Measurements from ENCODE around the gene UBAP2L. TPM values are rescaled to one million over a fixed set of nuclear protein-coding genes. Genes with fewer than 3 reads are reported as not detected.
A peak's percentile ranks its signal among the peaks of the same experiment; 100 is the strongest.

Gene UBAP2L
- total RNA-seq = 10 to 100 TPM; 64.8 to 79.3 (median 70.1) TPM

GRCh38 chr1:154220071-154220969 is at the start of gene UBAP2L:
Gene UBAP2L (plus strand): TSS chr1:154220955. CDS start chr1:154225124, 4,169 bp downstream.
- Histone ChIP-seq H3K27me3 (no peaks in the 10 kb centered on the region), H3K36me3 (no peaks in the 10 kb centered on the region), H3K4me3 (peak within 1 kb of the TSS; percentile 77 to 95 (median 91)), H3K4me1 (peaks cover 7 to 26% of the 10 kb centered on the region in 2 donors), H3K9me3 (no peaks in the 10 kb centered on the region), H3K27ac (peak within 1 kb of the TSS; percentile 100)
- intact Hi-C loops (cut with DNase I; ENCODE audit: low total_unique reads) = no loop called here
- TF ChIP-seq, protein P1, sequence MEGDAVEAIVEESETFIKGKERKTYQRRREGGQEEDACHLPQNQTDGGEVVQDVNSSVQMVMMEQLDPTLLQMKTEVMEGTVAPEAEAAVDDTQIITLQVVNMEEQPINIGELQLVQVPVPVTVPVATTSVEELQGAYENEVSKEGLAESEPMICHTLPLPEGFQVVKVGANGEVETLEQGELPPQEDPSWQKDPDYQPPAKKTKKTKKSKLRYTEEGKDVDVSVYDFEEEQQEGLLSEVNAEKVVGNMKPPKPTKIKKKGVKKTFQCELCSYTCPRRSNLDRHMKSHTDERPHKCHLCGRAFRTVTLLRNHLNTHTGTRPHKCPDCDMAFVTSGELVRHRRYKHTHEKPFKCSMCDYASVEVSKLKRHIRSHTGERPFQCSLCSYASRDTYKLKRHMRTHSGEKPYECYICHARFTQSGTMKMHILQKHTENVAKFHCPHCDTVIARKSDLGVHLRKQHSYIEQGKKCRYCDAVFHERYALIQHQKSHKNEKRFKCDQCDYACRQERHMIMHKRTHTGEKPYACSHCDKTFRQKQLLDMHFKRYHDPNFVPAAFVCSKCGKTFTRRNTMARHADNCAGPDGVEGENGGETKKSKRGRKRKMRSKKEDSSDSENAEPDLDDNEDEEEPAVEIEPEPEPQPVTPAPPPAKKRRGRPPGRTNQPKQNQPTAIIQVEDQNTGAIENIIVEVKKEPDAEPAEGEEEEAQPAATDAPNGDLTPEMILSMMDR (IDR thresholded peaks at IDR 0.05) = peak in 1 of 3 donors; percentile 23
- peak; percentile 69 for TF ChIP-seq POLR2A (IDR thresholded peaks at IDR 0.05)
- TF ChIP-seq POLR2AphosphoS5 (IDR thresholded peaks at IDR 0.05) = peak; percentile 93 to 99 (median 97)
- peak; percentile 99 for DNase-seq (ENCODE audit: low spot score in 2 of 2)

DNA sequence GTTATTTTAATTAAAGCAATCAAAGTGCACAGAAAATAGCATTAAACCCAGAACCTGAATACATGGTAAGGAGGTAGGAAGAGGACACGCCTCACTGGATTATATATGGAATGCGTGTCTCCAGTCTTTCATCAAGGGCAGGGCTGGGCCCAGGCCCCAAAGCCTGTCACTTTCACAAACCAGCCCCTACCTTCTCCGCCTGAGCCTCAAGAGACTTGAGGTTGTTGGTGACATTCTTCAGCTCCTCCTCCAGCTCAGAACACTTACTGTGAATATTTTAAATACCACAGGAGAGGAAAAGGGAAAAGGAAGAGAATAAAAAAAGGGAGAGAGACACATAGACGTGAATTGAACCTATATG is 49.6 kb upstream of the UBAP2L start:
- peaks cover 0 to 5% of the 10 kb centered on the region in 2 donors for H3K4me1 ChIP-seq
- TF ChIP-seq, protein P1 (IDR thresholded peaks at IDR 0.05) = no peak
- TF ChIP-seq POLR2AphosphoS5 (IDR thresholded peaks at IDR 0.05) = no peak
- TF ChIP-seq POLR2A (IDR thresholded peaks at IDR 0.05) = no peak
- no peak overlapping the region for H3K27ac ChIP-seq
- H3K4me3 ChIP-seq = no peak overlapping the region
- H3K36me3 ChIP-seq = peaks cover 13% of the 10 kb centered on the region
- DNase-seq (ENCODE audit: low spot score in 2 of 2) = no peak
- no peaks in the 10 kb centered on the region for H3K9me3 ChIP-seq
- no peaks in the 10 kb centered on the region for H3K27me3 ChIP-seq
- intact Hi-C loops (cut with DNase I; ENCODE audit: low total_unique reads) = loop anchor here (2.0 to 5.0 kb wide), 2 partner anchors 46 to 124 kb away; no protein-coding TSS in a partner anchor

DNA sequence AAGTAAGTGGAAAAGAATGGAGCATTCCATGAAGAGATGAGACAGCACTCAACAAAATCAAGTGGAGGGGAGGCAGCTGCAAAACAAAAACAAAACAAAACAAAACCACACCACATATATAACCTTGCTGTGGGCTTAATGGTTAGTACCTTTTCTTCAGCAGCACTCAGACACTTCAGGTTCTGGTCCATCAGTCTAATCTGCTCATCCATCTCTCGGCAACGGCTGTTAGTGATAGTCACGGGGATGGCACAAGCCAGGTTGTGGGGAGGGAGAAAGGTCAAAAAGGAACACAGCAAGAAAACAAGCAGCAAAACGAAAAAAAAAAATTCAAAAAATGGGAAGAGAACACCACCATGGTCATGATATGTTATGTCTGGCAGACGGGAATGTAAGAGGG is 48.9 kb upstream of the UBAP2L start:
- no peaks in the 10 kb centered on the region for H3K9me3 ChIP-seq
- peaks cover 13% of the 10 kb centered on the region for H3K36me3 ChIP-seq
- DNase-seq (ENCODE audit: low spot score in 2 of 2) = no peak
- intact Hi-C loops (cut with DNase I; ENCODE audit: low total_unique reads) = loop anchor here (2.0 to 5.0 kb wide), 2 partner anchors 47 to 125 kb away; no protein-coding TSS in a partner anchor
- TF ChIP-seq POLR2AphosphoS5 (IDR thresholded peaks at IDR 0.05) (no peak), POLR2A (IDR thresholded peaks at IDR 0.05) (no peak)
- TF ChIP-seq, protein P1 (IDR thresholded peaks at IDR 0.05) = no peak
- no peaks in the 10 kb centered on the region for H3K27me3 ChIP-seq
- H3K4me1 ChIP-seq = peaks cover 0 to 5% of the 10 kb centered on the region in 2 donors
- no peak overlapping the region for H3K27ac ChIP-seq
- no peak overlapping the region for H3K4me3 ChIP-seq

DNA sequence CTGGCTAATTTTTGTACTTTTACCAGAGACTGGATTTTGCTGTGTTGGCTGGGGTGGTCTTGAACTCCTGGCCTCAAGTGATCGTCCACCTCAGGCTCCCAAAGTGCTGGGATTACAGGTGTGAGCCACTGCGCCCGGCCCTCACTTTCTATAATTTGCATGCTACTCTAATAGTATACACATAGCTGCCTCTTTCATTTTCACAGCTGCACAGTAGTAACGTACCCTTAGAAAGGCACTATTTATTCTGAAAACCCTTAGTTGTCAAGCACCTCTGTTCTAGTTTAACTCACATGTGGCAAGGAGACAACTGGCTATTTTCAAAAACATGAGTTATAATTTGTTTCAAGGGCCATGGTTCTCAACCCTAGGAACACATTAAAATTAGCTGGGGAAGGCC is 46.1 kb upstream of the UBAP2L start:
- H3K9me3 ChIP-seq = no peaks in the 10 kb centered on the region
- no peak for DNase-seq (ENCODE audit: low spot score in 2 of 2)
- no peaks in the 10 kb centered on the region for H3K27me3 ChIP-seq
- peaks cover 11 to 20% of the 10 kb centered on the region in 2 donors for H3K4me1 ChIP-seq
- H3K4me3 ChIP-seq = no peak overlapping the region
- intact Hi-C loops (cut with DNase I; ENCODE audit: low total_unique reads) = loop anchor here (5.0 kb wide), 1 partner anchor 127 kb away; no protein-coding TSS in a partner anchor
- TF ChIP-seq POLR2A (IDR thresholded peaks at IDR 0.05) (no peak), POLR2AphosphoS5 (IDR thresholded peaks at IDR 0.05) (no peak)
- TF ChIP-seq, protein P1 (IDR thresholded peaks at IDR 0.05) = no peak
- H3K27ac ChIP-seq = no peak overlapping the region
- H3K36me3 ChIP-seq = peaks cover 8% of the 10 kb centered on the region

- intact Hi-C loops (cut with DNase I; ENCODE audit: low total_unique reads) = no loop called here
- no peak for DNase-seq (ENCODE audit: low spot score in 2 of 2)
- Histone ChIP-seq H3K9me3 (no peaks in the 10 kb centered on the region), H3K4me1 (peaks cover 11 to 26% of the 10 kb centered on the region in 2 donors), H3K36me3 (no peaks in the 10 kb centered on the region), H3K27ac (peak overlapping the region in 1 of 2 donors; percentile 10), H3K27me3 (no peaks in the 10 kb centered on the region), H3K4me3 (no peak overlapping the region)
- TF ChIP-seq POLR2A (IDR thresholded peaks at IDR 0.05) = no peak
- TF ChIP-seq, protein P1 (IDR thresholded peaks at IDR 0.05) = no peak
- no peak for TF ChIP-seq POLR2AphosphoS5 (IDR thresholded peaks at IDR 0.05)
Measured at GRCh38 chr1:154176337-154176736, 44.4 kb upstream of the UBAP2L start.

Data from breast epithelium (tissue), 4 donors.